Fibroblast of pulmonary artery (primary cell): ENCODE data around the gene LRRC47.

ENCODE experiments used
- DNase-seq: peaks from one replicate; pipeline ENCODE4 v3.0.0-alpha.2; 2010; ENCODE audit warnings: low read depth
- H3K4me3 ChIP-seq: replicated peaks from 2 replicates; pipeline ENCODE4 v1.5.1; 2011; ENCODE audit warnings: low read depth, mild to moderate bottlenecking, control low read depth, low read length, moderate library complexity
- CTCF ChIP-seq: IDR thresholded peaks from 2 replicates; pipeline ENCODE4 v1.5.1; 2011; ENCODE audit warnings: mild to moderate bottlenecking, control low read depth, low read length, inconsistent platforms; ENCODE audit errors: missing control alignments

Gene LRRC47

GRCh38 chr1:3774276-3774945 is 21.9 kb downstream of the LRRC47 start:
- no peak for TF ChIP-seq CTCF
- no peak for DNase-seq
- no peak overlapping the region for H3K4me3 ChIP-seq

GRCh38 chr1:3773572-3774275 is 22.6 kb downstream of the LRRC47 start:
- no peak for DNase-seq
- TF ChIP-seq CTCF: no peak
- no peak overlapping the region for H3K4me3 ChIP-seq

- H3K4me3 ChIP-seq: peak within 1 kb of the TSS; percentile 61
- no peak for TF ChIP-seq CTCF
- DNase-seq: no peak
Measured at GRCh38 chr1:3772715-3773571, 23.4 kb downstream of the LRRC47 start, which contains the start of gene SMIM1. SMIM1 (plus strand) TSS chr1:3772749; CDS start chr1:3775374, 2,625 bp downstream.

- peak overlapping the region; percentile 61 for H3K4me3 ChIP-seq
- no peak for TF ChIP-seq CTCF
- peak; percentile 82 for DNase-seq
Measured at GRCh38 chr1:3772027-3772714, 24.1 kb downstream of the LRRC47 start.

GRCh38 chr1:3771108-3772026 is 24.9 kb downstream of the LRRC47 start:
- DNase-seq: no peak
- H3K4me3 ChIP-seq: peak overlapping the region; percentile 61
- no peak for TF ChIP-seq CTCF
